Colonic mucosa (tissue), 4 donors: ENCODE results near the gene ADSS2. TPM values are rescaled to one million over a fixed set of nuclear protein-coding genes. Genes with fewer than 3 reads are reported as not detected.
A peak's percentile ranks its signal among the peaks of the same experiment; 100 is the strongest.

Source experiments
- DNase-seq: peaks from one replicate; pipeline ENCODE4 v3.0.0-alpha.2; 2020
- H3K27ac ChIP-seq: fragments of 200-600 bp; one replicate; pipeline ENCODE4 v1.8.0; 2021
- H3K27me3 ChIP-seq: fragments of 200-600 bp; one replicate; pipeline ENCODE4 v1.8.0; 2021
- H3K36me3 ChIP-seq: fragments of 200-600 bp; one replicate; pipeline ENCODE4 v1.8.0; 2021
- H3K4me1 ChIP-seq: fragments of 200-600 bp; one replicate; pipeline ENCODE4 v1.8.0; 2021; ENCODE audit warnings: mild to moderate bottlenecking
- H3K4me3 ChIP-seq: fragments of 200-600 bp; one replicate; pipeline ENCODE4 v1.8.0; 2021
- H3K9ac ChIP-seq, 2 donors: one replicate each; pipeline ENCODE4 v1.7.0; 2013; ENCODE audit warnings: control low read depth in 2 of 2, low read depth in 2 of 2, low read length in 2 of 2
- H3K9me3 ChIP-seq: fragments of 200-600 bp; one replicate; pipeline ENCODE4 v1.8.0; 2021
- intact Hi-C: fragments of 100-400 bp; cut with DNase I; formaldehyde crosslinking; loops from one replicate; pipeline ENCODE4 v1.14.1; 2022
- total RNA-seq, 2 donors: library from RNA; stranded (reverse); fragmentation: NEBNext Ultra II Directional in 1 of 2; extraction: Animal tissue kit (Norgen Biotek cat#: 25700) in 1 of 2; gene quantifications; one replicate each; pipeline ENCODE4 v1.2.1, GENCODE V29; 2021
- TF ChIP-seq, protein P1 (sequence below): fragments of 200-600 bp; IDR thresholded peaks from one replicate; pipeline ENCODE4 v1.8.0; 2022; ENCODE audit warnings: antibody characterized with exemption, mild to moderate bottlenecking
- donor health status: healthy.
- donor health status: DM: no; HTN: no; CAD: no.
- donor health status: DM: no; HTN: no; CAD: no.

The ADSS2 gene
- total RNA-seq, 2 donors from 2014 or later: 40.8 to 48.6 TPM

DNA sequence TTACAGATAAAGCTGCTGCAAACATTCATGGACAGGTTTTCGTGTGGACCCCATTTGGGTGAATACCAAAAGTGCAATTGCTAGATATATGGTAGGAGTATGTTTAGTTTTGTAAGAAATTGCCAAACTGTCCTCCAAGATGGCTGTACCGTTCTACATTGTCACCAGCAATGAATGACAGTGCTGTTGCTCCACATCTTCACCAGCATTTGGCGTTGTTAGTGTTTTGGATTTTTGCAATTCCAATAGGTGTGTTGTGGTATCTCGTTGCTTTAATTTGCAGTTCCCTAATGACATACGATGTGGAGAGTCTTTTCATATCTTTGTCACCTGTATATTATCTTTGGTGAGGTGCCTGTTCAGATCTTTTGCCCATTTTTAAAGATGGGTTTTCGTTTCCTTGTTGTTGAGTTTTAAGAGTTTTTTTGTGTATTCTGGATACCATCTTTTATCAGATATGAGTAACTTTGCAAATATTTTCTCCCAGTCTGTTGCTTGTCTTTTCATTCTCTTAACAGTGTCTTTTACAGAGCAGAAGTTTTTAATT lies 21.4 kb upstream of the ADSS2 start:
- intact Hi-C loops: no loop called here
- H3K4me1 ChIP-seq: no peaks in the 10 kb centered on the region
- H3K27ac ChIP-seq: no peak overlapping the region
- no peak for DNase-seq
- no peak overlapping the region for H3K4me3 ChIP-seq
- H3K9me3 ChIP-seq: no peaks in the 10 kb centered on the region
- TF ChIP-seq, protein P1, sequence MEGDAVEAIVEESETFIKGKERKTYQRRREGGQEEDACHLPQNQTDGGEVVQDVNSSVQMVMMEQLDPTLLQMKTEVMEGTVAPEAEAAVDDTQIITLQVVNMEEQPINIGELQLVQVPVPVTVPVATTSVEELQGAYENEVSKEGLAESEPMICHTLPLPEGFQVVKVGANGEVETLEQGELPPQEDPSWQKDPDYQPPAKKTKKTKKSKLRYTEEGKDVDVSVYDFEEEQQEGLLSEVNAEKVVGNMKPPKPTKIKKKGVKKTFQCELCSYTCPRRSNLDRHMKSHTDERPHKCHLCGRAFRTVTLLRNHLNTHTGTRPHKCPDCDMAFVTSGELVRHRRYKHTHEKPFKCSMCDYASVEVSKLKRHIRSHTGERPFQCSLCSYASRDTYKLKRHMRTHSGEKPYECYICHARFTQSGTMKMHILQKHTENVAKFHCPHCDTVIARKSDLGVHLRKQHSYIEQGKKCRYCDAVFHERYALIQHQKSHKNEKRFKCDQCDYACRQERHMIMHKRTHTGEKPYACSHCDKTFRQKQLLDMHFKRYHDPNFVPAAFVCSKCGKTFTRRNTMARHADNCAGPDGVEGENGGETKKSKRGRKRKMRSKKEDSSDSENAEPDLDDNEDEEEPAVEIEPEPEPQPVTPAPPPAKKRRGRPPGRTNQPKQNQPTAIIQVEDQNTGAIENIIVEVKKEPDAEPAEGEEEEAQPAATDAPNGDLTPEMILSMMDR: no peak
- no peaks in the 10 kb centered on the region for H3K36me3 ChIP-seq
- no peaks in the 10 kb centered on the region for H3K27me3 ChIP-seq
- no peak overlapping the region for H3K9ac ChIP-seq

DNA sequence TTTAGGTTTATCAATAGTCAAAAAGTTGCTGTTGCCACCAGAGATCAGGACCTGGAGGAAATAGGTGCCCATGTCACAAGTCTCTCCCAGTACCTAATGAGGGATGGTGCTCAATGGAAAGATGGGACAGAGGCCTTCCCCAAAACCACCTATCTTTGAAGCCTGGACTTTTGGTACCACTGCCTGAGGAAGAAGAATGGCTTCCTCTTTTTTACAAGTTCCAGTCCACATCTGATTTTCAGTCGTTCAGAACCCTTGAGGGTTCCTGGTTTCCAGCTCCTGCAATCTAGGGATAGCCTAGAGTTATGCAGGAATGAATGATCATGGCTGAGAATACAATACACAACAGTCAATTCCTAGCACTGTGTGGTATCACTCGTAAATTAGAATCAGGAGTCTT lies 15.0 kb upstream of the ADSS2 start:
- no peak overlapping the region for H3K9ac ChIP-seq
- H3K27me3 ChIP-seq: no peaks in the 10 kb centered on the region
- intact Hi-C loops: no loop called here
- DNase-seq: no peak
- TF ChIP-seq, protein P1: no peak
- no peak overlapping the region for H3K27ac ChIP-seq
- H3K4me3 ChIP-seq: no peak overlapping the region
- H3K4me1 ChIP-seq: no peaks in the 10 kb centered on the region
- no peaks in the 10 kb centered on the region for H3K9me3 ChIP-seq
- H3K36me3 ChIP-seq: no peaks in the 10 kb centered on the region

DNA sequence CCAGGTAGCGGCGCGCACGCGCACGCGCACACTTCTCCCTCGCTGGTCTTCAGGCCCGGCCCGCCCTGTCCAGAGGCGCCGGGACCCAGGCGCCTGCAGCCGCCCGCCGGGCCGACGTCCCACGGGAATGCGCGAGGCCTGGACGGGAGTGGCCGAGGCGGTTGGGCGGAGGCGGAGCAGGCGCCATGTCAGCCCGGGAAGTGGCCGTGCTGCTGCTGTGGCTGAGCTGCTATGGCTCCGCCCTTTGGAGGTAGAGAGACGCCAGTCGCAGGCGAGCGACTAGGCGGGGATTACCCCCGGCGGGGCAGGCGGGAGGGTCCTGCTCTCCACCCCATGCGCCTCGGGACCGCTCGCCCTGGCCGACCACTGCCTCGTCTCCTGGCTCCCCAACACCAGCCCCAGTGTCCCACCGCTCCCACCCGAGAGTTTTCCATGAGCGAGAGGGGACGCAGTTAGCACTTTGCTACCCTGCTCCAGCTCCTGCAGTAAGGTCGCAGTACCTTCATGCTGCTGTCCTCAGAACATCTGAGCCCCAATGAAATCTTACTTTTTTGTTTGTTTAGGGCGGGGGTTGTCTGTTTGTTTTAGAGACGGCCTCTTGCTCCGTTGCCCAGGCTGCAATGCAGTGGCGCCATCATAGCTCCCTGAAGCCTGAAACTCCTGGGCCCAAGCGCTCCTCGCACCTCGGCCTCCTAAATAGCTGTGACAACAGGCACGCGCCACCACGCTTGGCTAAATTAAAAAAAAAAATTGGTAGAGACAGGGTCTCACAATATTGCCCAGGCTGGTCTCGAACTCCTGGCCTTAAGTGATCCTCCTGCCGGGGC lies 9.7 kb upstream of the ADSS2 start, which contains the start of gene CATSPERE:
Gene CATSPERE (plus strand): TSS at position 29 of the 827 bp plus-strand sequence. CDS start 157 bp downstream, at position 186.
- TF ChIP-seq, protein P1: no peak
- no peaks in the 10 kb centered on the region for H3K9me3 ChIP-seq
- peak within 1 kb of the TSS; percentile 83 for H3K27ac ChIP-seq
- DNase-seq: peak; percentile 84
- H3K36me3 ChIP-seq: no peaks in the 10 kb centered on the region
- H3K27me3 ChIP-seq: no peaks in the 10 kb centered on the region
- H3K4me3 ChIP-seq: peak within 1 kb of the TSS; percentile 46
- peak within 1 kb of the TSS; percentile 75 to 78 for H3K9ac ChIP-seq
- peaks cover 4% of the 10 kb centered on the region for H3K4me1 ChIP-seq
- intact Hi-C loops: no loop called here

DNA sequence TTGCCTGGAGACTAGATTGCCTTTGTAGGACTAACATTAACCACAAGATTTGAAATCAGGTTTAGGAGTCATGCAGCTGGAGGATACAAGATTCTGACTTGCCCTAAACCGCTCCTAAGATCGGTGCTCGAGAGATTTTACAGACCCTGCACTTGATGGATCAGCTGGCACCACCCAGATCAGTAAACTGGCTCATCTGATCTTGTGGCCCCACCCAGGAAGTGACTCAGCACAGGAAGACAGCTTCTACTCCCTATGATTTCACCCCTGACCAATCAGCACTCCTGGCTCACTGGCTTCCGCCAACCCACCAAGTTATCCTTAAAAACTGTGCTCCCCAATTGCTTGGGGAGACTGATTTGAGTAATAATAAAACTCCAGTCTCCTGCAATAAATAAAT lies 8.5 kb upstream of the ADSS2 start:
- no peak overlapping the region for H3K4me3 ChIP-seq
- no peak overlapping the region for H3K9ac ChIP-seq
- intact Hi-C loops: no loop called here
- no peaks in the 10 kb centered on the region for H3K9me3 ChIP-seq
- TF ChIP-seq, protein P1: no peak
- no peaks in the 10 kb centered on the region for H3K27me3 ChIP-seq
- H3K27ac ChIP-seq: no peak overlapping the region
- no peaks in the 10 kb centered on the region for H3K36me3 ChIP-seq
- DNase-seq: no peak
- H3K4me1 ChIP-seq: peaks cover 4% of the 10 kb centered on the region

DNA sequence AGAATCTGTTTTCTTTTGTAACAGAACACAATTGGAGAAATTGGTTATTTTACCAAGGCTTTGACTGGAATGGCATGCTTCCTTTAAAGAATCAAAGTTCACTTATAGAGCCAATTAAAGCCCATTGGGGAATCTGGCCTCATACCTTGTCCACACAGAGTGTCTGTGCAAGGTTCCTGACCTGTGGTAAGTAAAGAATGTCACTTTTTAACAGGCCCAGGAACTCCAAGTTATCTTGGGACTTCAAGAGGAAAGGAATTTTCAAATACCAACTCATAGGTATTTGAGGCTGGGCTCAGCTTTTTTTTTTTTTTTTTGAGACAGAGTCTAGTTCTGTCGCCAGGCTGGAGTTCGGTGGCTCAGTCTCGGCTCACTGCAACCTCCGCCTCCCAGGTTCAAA lies 7.1 kb upstream of the ADSS2 start:
- no peak overlapping the region for H3K9ac ChIP-seq
- TF ChIP-seq, protein P1: no peak
- H3K4me3 ChIP-seq: no peak overlapping the region
- H3K9me3 ChIP-seq: no peaks in the 10 kb centered on the region
- H3K27ac ChIP-seq: no peak overlapping the region
- DNase-seq: no peak
- no peaks in the 10 kb centered on the region for H3K36me3 ChIP-seq
- intact Hi-C loops: no loop called here
- H3K4me1 ChIP-seq: peaks cover 4% of the 10 kb centered on the region
- no peaks in the 10 kb centered on the region for H3K27me3 ChIP-seq
